Caco-2 (cell line): Measurements from ENCODE around the gene FBXW7. TPM values are rescaled to one million over a fixed set of nuclear protein-coding genes. Genes with fewer than 3 reads are reported as not detected.

Experiments used
- BruUV-seq: library from RNA; stranded (reverse); fragments of 400-500 nt; replicated peaks from 2 replicates; lab custom pipeline; 2021; lab: Mats Ljungman, UMichigan
- CTCF ChIA-PET: fragments of 300-600 bp; sonication (Branson Sonifier 250); formaldehyde crosslinking; loops from one replicate; lab custom pipeline; 2022; ENCODE audit warnings: antibody characterized with exemption; lab: Charles Lee
- POLR2A ChIA-PET: fragments of 300-600 bp; sonication (Branson Sonifier 250); formaldehyde crosslinking; loops from one replicate; lab custom pipeline; 2022; ENCODE audit warnings: antibody characterized with exemption; lab: Charles Lee
- DNase-seq, 2 experiments: peaks; one replicate each; pipeline versions ENCODE4 v3.0.0 to v3.0.0-alpha.2; 2020 to 2022
- H3K27me3 ChIP-seq: replicated peaks from 2 replicates; pipeline ENCODE4 v1.6.0; 2011; ENCODE audit warnings: low read length; ENCODE audit not compliant: control insufficient read depth, insufficient read depth
- H3K36me3 ChIP-seq: 2 replicates; pipeline ENCODE4 v1.5.1; 2011; ENCODE audit warnings: low read length; ENCODE audit not compliant: control insufficient read depth, insufficient read depth
- H3K4me1 ChIP-seq: fragments of 250-450 bp; sonication (Bioruptor Pico); 2 replicates; pipeline ENCODE4 v1.5.1; 2020; ENCODE audit warnings: mild to moderate bottlenecking
- H3K4me3 ChIP-seq: 2 replicates; pipeline ENCODE4 v1.5.1; 2011; ENCODE audit warnings: low read depth, mild to moderate bottlenecking, control low read depth, low read length
- H3K9me3 ChIP-seq: fragments of 250-450 bp; sonication (Bioruptor Pico); 2 replicates; pipeline ENCODE4 v1.5.1; 2020; ENCODE audit warnings: mild to moderate bottlenecking, moderate library complexity
- H3K27ac Mint-ChIP-seq: one replicate; pipeline ENCODE4 v1.8.0; 2022; ENCODE audit warnings: mixed read lengths; ENCODE audit not compliant: unreplicated experiment
- H3K27me3 Mint-ChIP-seq: one replicate; pipeline ENCODE4 v1.8.0; 2022; ENCODE audit warnings: mixed read lengths; ENCODE audit not compliant: insufficient read depth, unreplicated experiment
- H3K36me3 Mint-ChIP-seq: one replicate; pipeline ENCODE4 v1.8.0; 2022; ENCODE audit warnings: mild to moderate bottlenecking, mixed read lengths; ENCODE audit not compliant: insufficient read depth, unreplicated experiment
- H3K4me1 Mint-ChIP-seq: one replicate; pipeline ENCODE4 v1.8.0; 2022; ENCODE audit warnings: low read depth, mixed read lengths; ENCODE audit not compliant: unreplicated experiment
- H3K4me3 Mint-ChIP-seq: one replicate; pipeline ENCODE4 v1.8.0; 2022; ENCODE audit warnings: mild to moderate bottlenecking, moderate library complexity, mixed read lengths; ENCODE audit not compliant: unreplicated experiment
- H3K9me3 Mint-ChIP-seq: one replicate; pipeline ENCODE4 v1.8.0; 2022; ENCODE audit warnings: mixed read lengths; ENCODE audit not compliant: unreplicated experiment
- intact Hi-C: fragments of 100-400 bp; cut with micrococcal nuclease; formaldehyde crosslinking; loops from one replicate; pipeline ENCODE4 v1.10.0; 2022; ENCODE audit not compliant: unreplicated experiment
- total RNA-seq: library from RNA; stranded (reverse); gene quantifications from 2 replicates; pipeline ENCODE4 v1.2.3, GENCODE V29; 2022
- TF ChIP-seq, protein P1 (sequence below), 2 experiments: fragments of 200-600 bp in 1 of 2; IDR thresholded peaks; 1 replicate in 1 of 2; 2 replicates in 1 of 2; pipeline versions ENCODE4 v1.5.1 to v1.8.0; 2011 to 2022; ENCODE audit warnings: antibody characterized with exemption in 1 of 2, control low read depth in 1 of 2, inconsistent platforms in 1 of 2, low read depth in 1 of 2, low read length in 1 of 2, mild to moderate bottlenecking in 1 of 2, moderate library complexity in 1 of 2; ENCODE audit not compliant: insufficient read depth in 1 of 2, severe bottlenecking in 1 of 2, unreplicated experiment in 1 of 2

The FBXW7 gene
- total RNA-seq, 1 experiment from 2014 or later: 34.1 TPM

DNA sequence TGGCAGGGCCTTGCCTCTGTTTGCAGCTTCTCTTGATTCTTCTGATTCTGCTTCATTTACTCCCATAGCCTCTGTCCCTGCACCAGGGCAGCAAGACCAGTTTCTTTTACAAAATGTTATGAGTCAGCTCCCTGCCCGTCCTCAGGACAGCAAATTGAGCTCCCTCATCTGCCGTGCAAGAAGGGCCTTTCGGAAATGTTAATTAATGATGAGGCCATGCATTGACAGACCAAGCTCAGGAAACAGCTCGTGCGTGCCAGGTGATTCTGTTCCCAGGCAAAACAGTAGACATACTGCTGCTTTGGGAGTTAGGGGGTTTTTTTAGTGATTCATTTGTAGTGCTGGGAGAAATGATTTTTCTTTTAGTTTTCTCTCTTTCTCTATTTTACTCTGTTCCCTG lies 231.7 kb downstream of the FBXW7 start:
- ChIA-PET POLR2A (no interaction called here), CTCF (no interaction called here)
- no peak for DNase-seq
- H3K27me3 ChIP-seq: no peaks in the 10 kb centered on the region
- no peak overlapping the region for H3K4me3 ChIP-seq
- H3K4me1 ChIP-seq: no peaks in the 10 kb centered on the region
- TF ChIP-seq, protein P1, sequence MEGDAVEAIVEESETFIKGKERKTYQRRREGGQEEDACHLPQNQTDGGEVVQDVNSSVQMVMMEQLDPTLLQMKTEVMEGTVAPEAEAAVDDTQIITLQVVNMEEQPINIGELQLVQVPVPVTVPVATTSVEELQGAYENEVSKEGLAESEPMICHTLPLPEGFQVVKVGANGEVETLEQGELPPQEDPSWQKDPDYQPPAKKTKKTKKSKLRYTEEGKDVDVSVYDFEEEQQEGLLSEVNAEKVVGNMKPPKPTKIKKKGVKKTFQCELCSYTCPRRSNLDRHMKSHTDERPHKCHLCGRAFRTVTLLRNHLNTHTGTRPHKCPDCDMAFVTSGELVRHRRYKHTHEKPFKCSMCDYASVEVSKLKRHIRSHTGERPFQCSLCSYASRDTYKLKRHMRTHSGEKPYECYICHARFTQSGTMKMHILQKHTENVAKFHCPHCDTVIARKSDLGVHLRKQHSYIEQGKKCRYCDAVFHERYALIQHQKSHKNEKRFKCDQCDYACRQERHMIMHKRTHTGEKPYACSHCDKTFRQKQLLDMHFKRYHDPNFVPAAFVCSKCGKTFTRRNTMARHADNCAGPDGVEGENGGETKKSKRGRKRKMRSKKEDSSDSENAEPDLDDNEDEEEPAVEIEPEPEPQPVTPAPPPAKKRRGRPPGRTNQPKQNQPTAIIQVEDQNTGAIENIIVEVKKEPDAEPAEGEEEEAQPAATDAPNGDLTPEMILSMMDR (IDR thresholded peaks at IDR 0.05; ENCODE audit: insufficient read depth in 1 of 2, low read depth in 1 of 2, low read length in 1 of 2, severe bottlenecking in 1 of 2, unreplicated experiment in 1 of 2): no peak
- Mint-ChIP-seq H3K27ac (no peak overlapping the region), H3K27me3 (no peaks in the 10 kb centered on the region), H3K4me3 (no peak overlapping the region), H3K9me3 (no peaks in the 10 kb centered on the region), H3K36me3 (no peaks in the 10 kb centered on the region), H3K4me1 (no peaks in the 10 kb centered on the region)
- H3K9me3 ChIP-seq: no peaks in the 10 kb centered on the region
- no TSS peak for BruUV-seq
- H3K36me3 ChIP-seq: no peaks in the 10 kb centered on the region
- intact Hi-C loops: no loop called here

DNA sequence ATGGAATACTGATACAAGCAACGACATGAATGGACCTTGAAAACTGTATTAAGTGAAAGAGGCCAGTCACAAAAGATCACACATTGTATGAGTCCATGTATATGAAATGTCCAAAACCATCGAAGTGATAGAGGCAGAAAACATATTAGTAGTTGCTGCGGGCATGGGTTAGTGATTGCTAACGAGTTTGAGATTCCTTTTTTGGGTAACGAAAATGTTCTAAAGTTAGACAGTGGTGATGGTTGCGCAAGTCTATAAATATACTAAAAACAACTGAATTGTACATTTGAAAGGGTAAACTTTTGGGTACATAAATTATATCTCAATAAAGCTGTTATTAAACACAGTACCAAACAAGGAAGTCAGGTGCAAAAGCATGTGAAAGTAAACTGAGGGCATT lies 234.5 kb downstream of the FBXW7 start:
- no peak overlapping the region for H3K4me3 Mint-ChIP-seq
- no TSS peak for BruUV-seq
- no peaks in the 10 kb centered on the region for H3K36me3 Mint-ChIP-seq
- intact Hi-C loops: no loop called here
- Histone ChIP-seq H3K9me3 (no peaks in the 10 kb centered on the region), H3K27me3 (no peaks in the 10 kb centered on the region), H3K4me1 (no peaks in the 10 kb centered on the region), H3K36me3 (no peaks in the 10 kb centered on the region), H3K4me3 (no peak overlapping the region)
- no peak overlapping the region for H3K27ac Mint-ChIP-seq
- CTCF ChIA-PET: no interaction called here
- no peaks in the 10 kb centered on the region for H3K27me3 Mint-ChIP-seq
- no peak for DNase-seq
- POLR2A ChIA-PET: no interaction called here
- no peaks in the 10 kb centered on the region for H3K9me3 Mint-ChIP-seq
- no peaks in the 10 kb centered on the region for H3K4me1 Mint-ChIP-seq
- TF ChIP-seq, protein P1 (IDR thresholded peaks at IDR 0.05; ENCODE audit: insufficient read depth in 1 of 2, low read depth in 1 of 2, low read length in 1 of 2, severe bottlenecking in 1 of 2, unreplicated experiment in 1 of 2): no peak

DNA sequence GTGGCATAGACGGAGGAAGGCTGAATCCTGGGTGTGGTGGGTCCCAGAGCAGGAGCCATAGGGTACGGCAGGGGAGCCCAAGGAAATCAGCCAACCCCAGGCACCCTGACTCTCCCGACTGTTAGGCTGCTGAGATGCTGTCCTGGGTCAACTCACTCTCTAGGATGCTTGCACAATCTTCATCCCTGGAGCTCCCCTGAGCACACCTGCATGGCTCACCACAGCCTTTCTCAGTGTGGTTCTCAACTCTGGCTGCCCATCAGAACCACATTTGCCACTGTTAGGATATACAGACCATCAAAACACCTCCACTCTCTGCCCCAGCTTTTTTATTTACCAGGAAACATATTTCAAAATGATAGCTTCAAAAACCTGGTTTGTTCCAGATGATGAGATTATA lies 236.3 kb downstream of the FBXW7 start:
- Histone ChIP-seq H3K36me3 (no peaks in the 10 kb centered on the region), H3K9me3 (no peaks in the 10 kb centered on the region), H3K27me3 (no peaks in the 10 kb centered on the region), H3K4me1 (no peaks in the 10 kb centered on the region), H3K4me3 (no peak overlapping the region)
- ChIA-PET POLR2A (no interaction called here), CTCF (no interaction called here)
- H3K27me3 Mint-ChIP-seq: no peaks in the 10 kb centered on the region
- H3K36me3 Mint-ChIP-seq: no peaks in the 10 kb centered on the region
- H3K27ac Mint-ChIP-seq: no peak overlapping the region
- no peaks in the 10 kb centered on the region for H3K9me3 Mint-ChIP-seq
- H3K4me1 Mint-ChIP-seq: no peaks in the 10 kb centered on the region
- no peak for DNase-seq
- TF ChIP-seq, protein P1 (IDR thresholded peaks at IDR 0.05; ENCODE audit: insufficient read depth in 1 of 2, low read depth in 1 of 2, low read length in 1 of 2, severe bottlenecking in 1 of 2, unreplicated experiment in 1 of 2): no peak
- BruUV-seq: no TSS peak
- intact Hi-C loops: no loop called here
- no peak overlapping the region for H3K4me3 Mint-ChIP-seq
